Mesothelial cell of epicardium (in vitro differentiated cells): ENCODE data around the gene SLC25A44. TPM values are rescaled to one million over a fixed set of nuclear protein-coding genes. Genes with fewer than 3 reads are reported as not detected.

ENCODE experiments used
- total RNA-seq: library from RNA; stranded (reverse); gene quantifications from 3 replicates; pipeline ENCODE4 v1.2.1, GENCODE V29; 2021

Gene SLC25A44
- total RNA-seq, 1 donor from 2014 or later = 15.4 TPM

Other genes with a start within 250 kb of the SLC25A44 start
- 103 to 111 TPM (median 110 TPM) in 3 replicates for gene ARHGEF2, start 215.6 kb upstream of the SLC25A44 start, total RNA-seq
- 282 to 298 TPM (median 297 TPM) in 3 replicates for gene SSR2, start 173.2 kb upstream of the SLC25A44 start, total RNA-seq
- 61.2 to 66.7 TPM (median 61.9 TPM) in 3 replicates for gene UBQLN4, start 140.3 kb upstream of the SLC25A44 start, total RNA-seq
- gene LAMTOR2, start 139.3 kb upstream of the SLC25A44 start, total RNA-seq = 39.2 to 43.4 TPM (median 39.5 TPM) in 3 replicates
- gene RAB25, start 132.9 kb upstream of the SLC25A44 start, total RNA-seq = 51.1 to 52.6 TPM (median 51.2 TPM) in 3 replicates
- gene MEX3A, start 111.6 kb upstream of the SLC25A44 start, total RNA-seq = 107 to 112 TPM (median 112 TPM) in 3 replicates
- gene LMNA, start 79.4 kb upstream of the SLC25A44 start, total RNA-seq = 91.7 to 96.9 TPM (median 92.4 TPM) in 3 replicates
- gene SEMA4A, start 40.5 kb upstream of the SLC25A44 start, total RNA-seq = 18.7 to 21.0 TPM (median 19.8 TPM) in 3 replicates
- 73.4 to 74.8 TPM (median 74.6 TPM) in 3 replicates for gene PMF1, start 18.9 kb downstream of the SLC25A44 start, total RNA-seq
- 5.8 to 7.3 TPM (median 6.8 TPM) in 3 replicates for gene BGLAP, start 48.1 kb downstream of the SLC25A44 start, total RNA-seq
- 30.1 to 32.0 TPM (median 30.7 TPM) in 3 replicates for gene PAQR6, start 54.0 kb downstream of the SLC25A44 start, total RNA-seq
- gene SMG5, start 88.7 kb downstream of the SLC25A44 start, total RNA-seq = 99.8 to 105 TPM (median 103 TPM) in 3 replicates
- gene TMEM79, start 90.2 kb downstream of the SLC25A44 start, total RNA-seq = 5.7 to 6.9 TPM (median 6.1 TPM) in 3 replicates
- 60.2 to 64.2 TPM (median 63.2 TPM) in 3 replicates for gene GLMP, start 101.6 kb downstream of the SLC25A44 start, total RNA-seq
- 0.42 TPM in 1 of 3 replicates, not detected in the others for gene VHLL, start 105.2 kb downstream of the SLC25A44 start, total RNA-seq
- 174 to 190 TPM (median 186 TPM) in 3 replicates for gene CCT3, start 144.2 kb downstream of the SLC25A44 start, total RNA-seq
- gene TSACC, start 144.4 kb downstream of the SLC25A44 start, total RNA-seq = not detected in 3 replicates
- gene RHBG, start 175.1 kb downstream of the SLC25A44 start, total RNA-seq = 0.88 to 1.2 TPM (median 0.92 TPM) in 3 replicates